ENCODE measurements around the gene ZNF316.
"Not testable (repeated sequence)": the region's sequence is repeated elsewhere in the genome, so short reads cannot be mapped to it uniquely, and the experiment has no call there.

ZNF316 gene

DNA sequence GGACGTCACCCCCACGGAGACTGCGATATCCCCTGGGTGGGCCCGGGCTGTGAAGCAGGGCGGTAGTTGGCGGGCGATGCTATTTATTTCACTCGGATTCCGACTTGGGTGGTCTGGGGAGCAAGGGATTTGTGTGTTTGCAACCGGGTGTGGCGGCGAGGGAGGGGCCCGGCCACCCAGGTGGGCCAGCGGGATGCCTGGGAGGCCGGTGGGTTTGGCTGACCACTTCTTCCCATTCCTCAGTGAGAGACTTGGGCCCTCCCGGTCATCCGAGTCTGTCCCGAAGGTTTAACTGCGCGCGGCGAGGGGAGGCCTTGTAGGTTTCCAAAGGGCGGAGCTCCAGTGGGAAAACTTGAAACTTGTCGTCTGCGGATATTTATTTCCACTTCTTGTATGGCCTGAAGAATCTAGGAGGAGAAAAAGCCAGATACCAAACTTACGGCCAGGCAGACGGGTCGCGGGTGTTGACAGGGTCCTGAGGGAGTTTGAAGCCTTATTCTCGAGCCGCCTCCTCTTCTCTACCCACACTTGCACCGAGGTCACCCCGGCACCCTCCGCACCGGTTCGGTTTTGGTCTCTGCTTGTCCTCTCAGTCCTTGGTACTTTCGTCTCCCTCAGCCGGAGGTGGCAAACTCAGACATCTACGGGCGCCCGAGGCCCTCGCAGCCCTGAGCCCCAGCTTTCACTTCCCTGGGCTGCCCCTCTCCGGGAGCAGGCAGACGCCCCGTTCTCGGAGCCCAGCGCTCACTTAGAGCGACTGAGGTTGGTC is 17.9 kb downstream of the ZNF316 start:
- Histone ChIP-seq H3K4me3 (ENCODE audit: low read length in 2 of 2) (no peak overlapping the region), H3K27me3 (ENCODE audit: control insufficient read depth in 1 of 2, insufficient read depth in 2 of 2, low read length in 2 of 2) (peaks cover 0 to 2% of the 10 kb centered on the region in 2 donors), H3K9ac (ENCODE audit: low read length in 2 of 2) (no peak overlapping the region), H3K36me3 (ENCODE audit: control insufficient read depth in 2 of 2, insufficient read depth in 2 of 2, low read length in 2 of 2) (peaks cover 0 to 12% of the 10 kb centered on the region in 2 donors), H3K27ac (ENCODE audit: low read length) (no peak overlapping the region), H3K9me3 (ENCODE audit: control insufficient read depth in 2 of 2, low read length in 2 of 2) (no peaks in the 10 kb centered on the region), H3K4me1 (ENCODE audit: control insufficient read depth, insufficient read depth, low read length) (no peaks in the 10 kb centered on the region)

DNA sequence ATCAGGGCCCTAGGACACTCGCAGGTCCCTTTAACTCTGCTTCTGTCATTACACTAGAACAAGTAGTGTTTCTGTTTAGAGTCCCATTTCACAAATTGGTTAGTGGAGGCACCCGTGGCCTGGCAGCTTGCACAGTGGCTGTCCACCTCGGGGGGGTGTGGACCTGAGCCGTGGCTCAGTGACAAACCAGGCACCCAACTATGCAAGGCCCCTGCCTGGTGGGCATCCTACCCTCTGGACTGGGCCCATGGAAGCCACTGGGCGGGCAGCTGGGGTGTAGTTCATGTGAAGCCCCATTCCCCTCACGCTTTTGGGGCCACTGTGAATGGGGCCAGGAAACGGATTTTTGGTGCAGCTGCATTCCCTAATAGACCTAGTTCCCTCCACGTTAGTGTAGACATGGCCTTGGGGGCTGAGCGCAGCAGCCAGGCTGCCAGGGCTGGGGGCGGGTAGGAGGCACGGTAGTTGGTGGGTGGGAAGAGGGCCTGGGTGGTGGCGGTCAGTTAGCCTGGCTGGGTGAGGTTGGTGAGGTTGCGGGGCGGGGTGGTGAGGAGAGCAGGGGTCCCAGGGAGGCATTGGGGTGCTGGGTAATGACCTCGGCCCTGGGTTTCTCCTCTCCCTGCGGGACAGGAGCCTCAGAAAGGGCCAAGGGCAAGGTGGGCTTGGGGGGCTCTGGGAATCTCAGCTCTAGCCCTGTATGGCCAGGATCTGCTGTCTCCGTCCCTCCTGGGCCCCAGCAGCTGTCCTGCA is 18.7 kb downstream of the ZNF316 start:
- no peak overlapping the region for H3K4me3 ChIP-seq (ENCODE audit: low read length in 2 of 2)
- peaks cover 0 to 8% of the 10 kb centered on the region in 2 donors for H3K36me3 ChIP-seq (ENCODE audit: control insufficient read depth in 2 of 2, insufficient read depth in 2 of 2, low read length in 2 of 2)
- no peaks in the 10 kb centered on the region for H3K4me1 ChIP-seq (ENCODE audit: control insufficient read depth, insufficient read depth, low read length)
- peaks cover 0 to 2% of the 10 kb centered on the region in 2 donors for H3K27me3 ChIP-seq (ENCODE audit: control insufficient read depth in 1 of 2, insufficient read depth in 2 of 2, low read length in 2 of 2)
- H3K27ac ChIP-seq (ENCODE audit: low read length): no peak overlapping the region
- no peaks in the 10 kb centered on the region for H3K9me3 ChIP-seq (ENCODE audit: control insufficient read depth in 2 of 2, low read length in 2 of 2)
- no peak overlapping the region for H3K9ac ChIP-seq (ENCODE audit: low read length in 2 of 2)

GRCh38 chr7:6656413-6656812 is 19.3 kb downstream of the ZNF316 start:
- no peaks in the 10 kb centered on the region for H3K9me3 ChIP-seq (ENCODE audit: control insufficient read depth in 2 of 2, low read length in 2 of 2)
- no peak overlapping the region for H3K4me3 ChIP-seq (ENCODE audit: low read length in 2 of 2)
- H3K9ac ChIP-seq (ENCODE audit: low read length in 2 of 2): no peak overlapping the region
- H3K4me1 ChIP-seq (ENCODE audit: control insufficient read depth, insufficient read depth, low read length): no peaks in the 10 kb centered on the region
- H3K36me3 ChIP-seq (ENCODE audit: control insufficient read depth in 2 of 2, insufficient read depth in 2 of 2, low read length in 2 of 2): peaks cover 0 to 8% of the 10 kb centered on the region in 2 donors
- H3K27me3 ChIP-seq (ENCODE audit: control insufficient read depth in 1 of 2, insufficient read depth in 2 of 2, low read length in 2 of 2): peaks cover 0 to 2% of the 10 kb centered on the region in 2 donors
- H3K27ac ChIP-seq (ENCODE audit: low read length): no peak overlapping the region

DNA sequence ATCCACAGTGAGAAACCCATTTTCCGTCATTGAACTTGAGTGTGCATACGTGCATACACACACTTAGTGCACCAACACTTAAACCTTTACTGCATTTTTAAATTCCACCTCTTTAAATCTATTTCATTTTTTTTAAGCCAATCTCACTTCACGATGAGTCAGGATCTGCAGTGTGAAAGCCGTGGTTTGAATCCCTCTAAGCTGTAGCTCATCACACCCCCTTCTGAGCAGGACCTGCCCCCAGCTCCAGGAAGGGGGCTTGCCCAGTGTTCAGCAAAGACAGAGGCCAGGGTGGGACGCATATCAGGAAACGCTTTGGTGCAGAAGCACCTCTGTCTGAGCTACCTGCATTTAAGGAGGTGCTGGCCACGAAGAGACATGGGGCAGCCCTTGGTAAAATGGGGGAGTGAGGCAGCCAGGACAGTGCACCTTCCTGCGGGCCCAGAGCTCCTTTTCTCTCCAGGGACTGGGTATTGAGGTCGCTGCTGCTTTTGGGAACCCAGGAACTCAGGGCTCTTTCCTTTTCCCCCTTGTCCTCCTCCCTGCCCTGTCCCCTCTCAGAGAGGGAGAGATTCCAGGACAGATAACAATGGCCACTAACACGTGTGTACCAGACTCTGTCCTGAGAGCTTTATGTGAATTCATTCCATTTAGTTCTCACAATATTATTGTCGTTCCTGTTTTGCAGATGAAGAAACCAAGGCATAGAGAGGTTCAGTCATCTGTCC is 21.7 kb downstream of the ZNF316 start:
- no peak overlapping the region for H3K9ac ChIP-seq (ENCODE audit: low read length in 2 of 2)
- no peak overlapping the region for H3K27ac ChIP-seq (ENCODE audit: low read length)
- H3K36me3 ChIP-seq (ENCODE audit: control insufficient read depth in 2 of 2, insufficient read depth in 2 of 2, low read length in 2 of 2): peaks cover 0 to 2% of the 10 kb centered on the region in 2 donors
- no peak overlapping the region for H3K4me3 ChIP-seq (ENCODE audit: low read length in 2 of 2)
- no peaks in the 10 kb centered on the region for H3K4me1 ChIP-seq (ENCODE audit: control insufficient read depth, insufficient read depth, low read length)
- H3K27me3 ChIP-seq (ENCODE audit: control insufficient read depth in 1 of 2, insufficient read depth in 2 of 2, low read length in 2 of 2): peaks cover 0 to 2% of the 10 kb centered on the region in 2 donors
- no peaks in the 10 kb centered on the region for H3K9me3 ChIP-seq (ENCODE audit: control insufficient read depth in 2 of 2, low read length in 2 of 2)

DNA sequence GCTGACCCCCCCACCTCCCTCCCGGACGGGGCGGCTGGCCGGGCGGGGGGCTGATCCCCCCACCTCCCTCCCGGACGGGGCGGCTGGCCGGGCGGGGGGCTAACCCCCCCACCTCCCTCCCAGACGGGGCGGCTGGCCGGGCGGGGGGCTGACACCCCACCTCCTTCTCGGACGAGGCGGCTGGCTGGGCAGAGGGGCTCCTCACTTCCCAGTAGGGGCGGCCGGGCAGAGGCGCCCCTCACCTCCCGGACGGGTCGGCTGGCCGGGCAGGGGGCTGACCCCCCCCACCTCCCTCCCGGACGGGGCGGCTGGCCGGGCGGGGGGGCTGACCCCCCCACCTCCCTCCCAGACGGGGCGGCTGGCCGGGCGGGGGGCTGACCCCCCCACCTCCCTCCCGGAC is 33.7 kb downstream of the ZNF316 start:
- not testable (repeated sequence) for H3K9ac ChIP-seq (ENCODE audit: low read length in 2 of 2); H3K27ac ChIP-seq (ENCODE audit: low read length); H3K4me1 ChIP-seq (ENCODE audit: control insufficient read depth, insufficient read depth, low read length); H3K4me3 ChIP-seq (ENCODE audit: low read length in 2 of 2); H3K27me3 ChIP-seq (ENCODE audit: control insufficient read depth in 1 of 2, insufficient read depth in 2 of 2, low read length in 2 of 2)
- H3K36me3 ChIP-seq (ENCODE audit: control insufficient read depth in 2 of 2, insufficient read depth in 2 of 2, low read length in 2 of 2): peaks cover 3 to 11% of the 10 kb centered on the region in 2 donors
- H3K9me3 ChIP-seq (ENCODE audit: control insufficient read depth in 2 of 2, low read length in 2 of 2): peaks cover 15 to 36% of the 10 kb centered on the region in 2 donors

DNA sequence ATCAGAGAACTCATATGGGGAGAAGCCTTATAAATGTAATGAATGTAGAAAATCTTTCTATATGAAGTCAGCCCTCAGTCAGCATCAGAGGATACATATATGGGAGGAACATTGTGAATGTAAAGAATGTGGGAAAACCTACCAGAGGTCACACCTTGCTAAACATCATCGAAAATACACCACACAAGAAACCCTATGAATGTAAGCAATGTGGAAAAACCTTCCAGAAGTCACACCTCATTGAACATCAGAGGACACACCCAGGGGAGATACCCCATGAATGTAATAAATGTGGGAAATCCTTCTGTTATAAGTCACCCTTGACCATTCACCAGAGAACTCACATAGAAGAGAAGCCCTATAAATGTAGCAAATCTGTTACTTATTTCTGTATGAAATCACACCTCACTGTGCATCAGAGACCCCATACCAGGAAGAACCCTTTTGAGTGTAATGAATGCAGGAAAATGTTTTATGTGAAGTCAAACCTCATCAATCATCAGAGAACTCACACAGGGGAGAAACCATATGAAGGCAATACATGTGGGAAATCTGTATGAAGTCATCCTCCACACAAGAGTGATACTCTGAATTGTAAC is 38.8 kb downstream of the ZNF316 start:
- Histone ChIP-seq H3K4me1 (ENCODE audit: control insufficient read depth, insufficient read depth, low read length) (no peaks in the 10 kb centered on the region), H3K9me3 (ENCODE audit: control insufficient read depth in 2 of 2, low read length in 2 of 2) (peaks cover 30 to 63% of the 10 kb centered on the region in 2 donors), H3K4me3 (ENCODE audit: low read length in 2 of 2) (no peak overlapping the region), H3K9ac (ENCODE audit: low read length in 2 of 2) (no peak overlapping the region), H3K27me3 (ENCODE audit: control insufficient read depth in 1 of 2, insufficient read depth in 2 of 2, low read length in 2 of 2) (no peaks in the 10 kb centered on the region), H3K27ac (ENCODE audit: low read length) (no peak overlapping the region), H3K36me3 (ENCODE audit: control insufficient read depth in 2 of 2, insufficient read depth in 2 of 2, low read length in 2 of 2) (peaks cover 0 to 8% of the 10 kb centered on the region in 2 donors)

DNA sequence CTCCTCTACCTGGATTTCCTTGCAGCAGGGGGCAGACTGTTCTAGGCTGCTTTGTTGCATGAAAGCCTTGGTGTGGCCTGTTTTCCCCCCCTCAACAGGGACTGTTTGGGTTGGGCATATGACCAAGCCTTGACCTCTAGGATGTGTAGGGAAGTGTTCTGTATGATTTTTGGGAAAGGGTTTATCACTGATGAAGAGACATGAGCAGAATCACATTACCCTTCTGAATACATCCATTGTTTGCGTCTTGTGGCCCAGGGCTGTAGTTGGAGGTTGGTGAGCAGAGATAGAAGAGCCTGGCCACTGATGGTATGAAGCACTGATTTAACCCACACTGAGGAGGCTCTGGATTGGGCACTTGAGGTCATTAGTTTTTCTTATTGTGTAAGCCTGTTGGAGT is 43.0 kb downstream of the ZNF316 start:
- no peaks in the 10 kb centered on the region for H3K4me1 ChIP-seq (ENCODE audit: control insufficient read depth, insufficient read depth, low read length)
- H3K36me3 ChIP-seq (ENCODE audit: control insufficient read depth in 2 of 2, insufficient read depth in 2 of 2, low read length in 2 of 2): peaks cover 0 to 2% of the 10 kb centered on the region in 2 donors
- H3K27me3 ChIP-seq (ENCODE audit: control insufficient read depth in 1 of 2, insufficient read depth in 2 of 2, low read length in 2 of 2): no peaks in the 10 kb centered on the region
- H3K4me3 ChIP-seq (ENCODE audit: low read length in 2 of 2): no peak overlapping the region
- H3K27ac ChIP-seq (ENCODE audit: low read length): no peak overlapping the region
- H3K9ac ChIP-seq (ENCODE audit: low read length in 2 of 2): no peak overlapping the region
- peaks cover 31 to 71% of the 10 kb centered on the region in 2 donors for H3K9me3 ChIP-seq (ENCODE audit: control insufficient read depth in 2 of 2, low read length in 2 of 2)

DNA sequence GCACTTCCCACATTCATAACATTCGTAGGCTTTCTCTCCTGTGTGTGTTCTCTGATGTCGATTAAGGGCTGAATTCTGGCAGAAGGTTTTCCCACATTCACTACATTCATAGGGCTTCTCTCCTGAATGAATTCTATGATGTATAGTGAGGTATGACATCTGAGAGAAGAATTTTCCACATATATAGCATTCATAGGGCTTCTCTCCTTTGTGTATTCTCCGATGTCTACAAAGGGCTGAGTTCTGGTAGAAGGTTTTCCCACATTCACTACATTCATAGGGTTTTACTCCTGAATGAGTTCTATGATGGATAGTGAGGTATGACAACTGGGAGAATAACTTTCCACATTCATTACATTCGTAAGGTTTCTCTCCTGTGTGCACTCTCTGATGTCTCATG is 54.0 kb downstream of the ZNF316 start:
- Histone ChIP-seq H3K9ac (ENCODE audit: low read length in 2 of 2) (no peak overlapping the region), H3K4me3 (ENCODE audit: low read length in 2 of 2) (peak overlapping the region in 1 of 2 donors; percentile 58), H3K9me3 (ENCODE audit: control insufficient read depth in 2 of 2, low read length in 2 of 2) (peaks cover 56 to 86% of the 10 kb centered on the region in 2 donors), H3K27me3 (ENCODE audit: control insufficient read depth in 1 of 2, insufficient read depth in 2 of 2, low read length in 2 of 2) (no peaks in the 10 kb centered on the region), H3K4me1 (ENCODE audit: control insufficient read depth, insufficient read depth, low read length) (no peaks in the 10 kb centered on the region), H3K27ac (ENCODE audit: low read length) (no peak overlapping the region), H3K36me3 (ENCODE audit: control insufficient read depth in 2 of 2, insufficient read depth in 2 of 2, low read length in 2 of 2) (peaks cover 72 to 81% of the 10 kb centered on the region in 2 donors)

GRCh38 chr7:6691609-6692106 is 54.5 kb downstream of the ZNF316 start:
- Histone ChIP-seq H3K4me1 (ENCODE audit: control insufficient read depth, insufficient read depth, low read length) (no peaks in the 10 kb centered on the region), H3K9ac (ENCODE audit: low read length in 2 of 2) (no peak overlapping the region), H3K4me3 (ENCODE audit: low read length in 2 of 2) (peak overlapping the region in 1 of 2 donors; percentile 58), H3K36me3 (ENCODE audit: control insufficient read depth in 2 of 2, insufficient read depth in 2 of 2, low read length in 2 of 2) (peaks cover 77 to 87% of the 10 kb centered on the region in 2 donors), H3K27me3 (ENCODE audit: control insufficient read depth in 1 of 2, insufficient read depth in 2 of 2, low read length in 2 of 2) (no peaks in the 10 kb centered on the region), H3K9me3 (ENCODE audit: control insufficient read depth in 2 of 2, low read length in 2 of 2) (peaks cover 56 to 85% of the 10 kb centered on the region in 2 donors), H3K27ac (ENCODE audit: low read length) (no peak overlapping the region)

GRCh38 chr7:6700793-6701192 is 63.7 kb downstream of the ZNF316 start:
- peaks cover 13% of the 10 kb centered on the region for H3K4me1 ChIP-seq (ENCODE audit: control insufficient read depth, insufficient read depth, low read length)
- H3K9me3 ChIP-seq (ENCODE audit: control insufficient read depth in 2 of 2, low read length in 2 of 2): peaks cover 8 to 31% of the 10 kb centered on the region in 2 donors
- H3K27me3 ChIP-seq (ENCODE audit: control insufficient read depth in 1 of 2, insufficient read depth in 2 of 2, low read length in 2 of 2): no peaks in the 10 kb centered on the region
- no peak overlapping the region for H3K4me3 ChIP-seq (ENCODE audit: low read length in 2 of 2)
- no peak overlapping the region for H3K27ac ChIP-seq (ENCODE audit: low read length)
- peaks cover 64 to 66% of the 10 kb centered on the region in 2 donors for H3K36me3 ChIP-seq (ENCODE audit: control insufficient read depth in 2 of 2, insufficient read depth in 2 of 2, low read length in 2 of 2)
- H3K9ac ChIP-seq (ENCODE audit: low read length in 2 of 2): no peak overlapping the region

Data from stomach smooth muscle (tissue), 2 donors.